Gastroesophageal sphincter (tissue), 4 donors: ENCODE data around the gene HADHA. TPM values are rescaled to one million over a fixed set of nuclear protein-coding genes. Genes with fewer than 3 reads are reported as not detected.

Experiments
- ATAC-seq: fragments of 150-250 bp; one replicate; pipeline ENCODE4 v1.9.1; 2016; ENCODE audit warnings: mild to moderate bottlenecking, moderate library complexity
- H3K27ac ChIP-seq, 4 donors: fragments of 200-600 bp; sonication (generic) in 3 of 4; 1 replicate in 3 of 4; 2 replicates in 1 of 4; pipeline ENCODE4 v1.5.1; 2016 to 2019
- H3K27me3 ChIP-seq: fragments of 200-600 bp; sonication (generic); one replicate; pipeline ENCODE4 v1.5.1; 2019
- H3K36me3 ChIP-seq, 2 donors: fragments of 200-600 bp; sonication (generic); one replicate each; pipeline ENCODE4 v1.5.1; 2019; ENCODE audit warnings: control low read depth in 1 of 2
- H3K4me1 ChIP-seq, 3 donors: fragments of 200-600 bp; sonication (generic); 1 replicate in 2 of 3; 2 replicates in 1 of 3; pipeline ENCODE4 v1.5.1; 2016 to 2019; ENCODE audit warnings: control low read depth in 2 of 3
- H3K4me3 ChIP-seq, 2 donors: fragments of 200-600 bp; sonication (generic); one replicate each; pipeline ENCODE4 v1.5.1; 2019; ENCODE audit warnings: mild to moderate bottlenecking in 1 of 2, moderate library complexity in 1 of 2
- H3K9me3 ChIP-seq, 3 donors: fragments of 200-600 bp; sonication (generic); one replicate each; pipeline ENCODE4 v1.5.1; 2017 to 2019; ENCODE audit warnings: control low read depth in 2 of 3
- EP300 ChIP-seq: sonication (generic); formaldehyde crosslinking; IDR thresholded peaks from one replicate; pipeline ENCODE4 v1.6.1; 2017; ENCODE audit warnings: antibody characterized with exemption, mild to moderate bottlenecking
- POLR2A ChIP-seq, 2 donors: fragments of 450-650 bp; IDR thresholded peaks; one replicate each; pipeline ENCODE4 v1.6.1; 2017; ENCODE audit warnings: antibody characterized with exemption in 2 of 2, mild to moderate bottlenecking in 2 of 2, moderate library complexity in 1 of 2
- POLR2AphosphoS5 ChIP-seq: sonication (generic); formaldehyde crosslinking; IDR thresholded peaks from one replicate; pipeline ENCODE4 v1.6.1; 2017; ENCODE audit warnings: antibody characterized with exemption
- WGBS, 2 donors: methylation state at CpG; one replicate each; pipeline ENCODE4 v1.1.5; 2018; ENCODE audit warnings: low coverage in 1 of 2; 5-methylcytosine and 5-hydroxymethylcytosine counted together
- total RNA-seq, 4 donors: library from RNA; depleted of rRNA; stranded (reverse); fragments of >200 nt; gene quantifications; one replicate each; pipeline ENCODE4 v1.1.0, GENCODE V29; 2016
- TF ChIP-seq, protein P1 (sequence below), 4 experiments: fragments of 200-600 bp in 2 of 4; fragments of 450-650 bp in 2 of 4; sonication (generic) in 1 of 4; IDR thresholded peaks; one replicate each; pipeline ENCODE4 v1.5.1; 2017 to 2019; ENCODE audit warnings: antibody characterized with exemption in 4 of 4, mild to moderate bottlenecking in 2 of 4, moderate library complexity in 2 of 4

Gene HADHA
- total RNA-seq, 4 donors from 2014 or later = 154 to 277 (median 186) TPM

DNA sequence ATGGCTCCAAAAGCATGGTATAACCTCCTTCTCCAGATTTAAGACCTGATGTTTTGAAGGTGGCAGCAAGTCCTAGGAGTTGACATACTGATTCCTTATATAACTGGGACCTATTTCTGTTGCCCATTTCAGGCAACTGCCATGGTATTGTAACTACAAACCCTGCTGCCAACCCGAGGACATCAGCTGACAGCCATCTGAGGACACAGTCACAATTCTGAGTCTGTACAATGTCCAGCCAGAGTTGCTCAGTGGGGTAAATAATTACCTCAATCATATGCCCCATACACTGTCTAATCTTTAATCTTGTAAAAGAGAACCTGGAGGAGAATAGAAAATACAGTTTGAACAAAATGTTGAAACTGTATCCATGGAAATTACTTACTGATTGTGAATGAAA is 80.2 kb downstream of the HADHA start:
- TF ChIP-seq, protein P1, sequence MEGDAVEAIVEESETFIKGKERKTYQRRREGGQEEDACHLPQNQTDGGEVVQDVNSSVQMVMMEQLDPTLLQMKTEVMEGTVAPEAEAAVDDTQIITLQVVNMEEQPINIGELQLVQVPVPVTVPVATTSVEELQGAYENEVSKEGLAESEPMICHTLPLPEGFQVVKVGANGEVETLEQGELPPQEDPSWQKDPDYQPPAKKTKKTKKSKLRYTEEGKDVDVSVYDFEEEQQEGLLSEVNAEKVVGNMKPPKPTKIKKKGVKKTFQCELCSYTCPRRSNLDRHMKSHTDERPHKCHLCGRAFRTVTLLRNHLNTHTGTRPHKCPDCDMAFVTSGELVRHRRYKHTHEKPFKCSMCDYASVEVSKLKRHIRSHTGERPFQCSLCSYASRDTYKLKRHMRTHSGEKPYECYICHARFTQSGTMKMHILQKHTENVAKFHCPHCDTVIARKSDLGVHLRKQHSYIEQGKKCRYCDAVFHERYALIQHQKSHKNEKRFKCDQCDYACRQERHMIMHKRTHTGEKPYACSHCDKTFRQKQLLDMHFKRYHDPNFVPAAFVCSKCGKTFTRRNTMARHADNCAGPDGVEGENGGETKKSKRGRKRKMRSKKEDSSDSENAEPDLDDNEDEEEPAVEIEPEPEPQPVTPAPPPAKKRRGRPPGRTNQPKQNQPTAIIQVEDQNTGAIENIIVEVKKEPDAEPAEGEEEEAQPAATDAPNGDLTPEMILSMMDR (IDR thresholded peaks at IDR 0.05) = no peak
- TF ChIP-seq POLR2A (IDR thresholded peaks at IDR 0.05) = no peak
- no peak overlapping the region for H3K27ac ChIP-seq
- no peaks in the 10 kb centered on the region for H3K4me1 ChIP-seq
- WGBS, 2 donors = 44% methylated on average over 1 of the region's 1 CpG; no CpG with 5 or more reads in 1 of the 2 donors
- H3K9me3 ChIP-seq = no peaks in the 10 kb centered on the region
- H3K27me3 ChIP-seq = no peaks in the 10 kb centered on the region
- no peak for ATAC-seq
- no peak overlapping the region for H3K4me3 ChIP-seq
- H3K36me3 ChIP-seq = no peaks in the 10 kb centered on the region

DNA sequence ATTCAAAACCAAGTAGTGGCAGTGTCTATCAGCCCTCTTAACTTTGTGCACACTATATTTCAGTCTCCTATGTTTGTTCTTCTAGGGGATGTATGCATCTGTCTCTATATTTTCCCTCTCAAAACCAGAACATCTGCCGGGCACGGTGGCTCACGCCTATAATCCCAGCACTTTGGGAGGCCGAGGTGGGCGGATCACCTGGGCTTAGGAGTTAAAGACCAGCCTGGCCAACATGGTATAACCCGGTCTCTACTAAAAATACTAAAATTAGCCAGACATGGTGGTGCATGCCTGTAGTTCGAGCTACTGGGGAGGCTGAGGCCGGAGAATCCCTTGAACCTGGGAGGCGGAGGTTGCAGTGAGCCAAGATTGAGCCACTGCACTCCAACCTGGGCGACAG is 81.5 kb downstream of the HADHA start:
- Histone ChIP-seq H3K9me3 (no peaks in the 10 kb centered on the region), H3K27ac (no peak overlapping the region), H3K36me3 (no peaks in the 10 kb centered on the region), H3K4me1 (no peaks in the 10 kb centered on the region), H3K4me3 (no peak overlapping the region), H3K27me3 (no peaks in the 10 kb centered on the region)
- ATAC-seq = no peak
- 83 to 90% methylated on average over 3 to 5 of the region's 10 CpGs for WGBS, 2 donors
- TF ChIP-seq, protein P1 (IDR thresholded peaks at IDR 0.05) = no peak
- TF ChIP-seq POLR2A (IDR thresholded peaks at IDR 0.05) (no peak), POLR2AphosphoS5 (no peak), EP300 (no peak)

DNA sequence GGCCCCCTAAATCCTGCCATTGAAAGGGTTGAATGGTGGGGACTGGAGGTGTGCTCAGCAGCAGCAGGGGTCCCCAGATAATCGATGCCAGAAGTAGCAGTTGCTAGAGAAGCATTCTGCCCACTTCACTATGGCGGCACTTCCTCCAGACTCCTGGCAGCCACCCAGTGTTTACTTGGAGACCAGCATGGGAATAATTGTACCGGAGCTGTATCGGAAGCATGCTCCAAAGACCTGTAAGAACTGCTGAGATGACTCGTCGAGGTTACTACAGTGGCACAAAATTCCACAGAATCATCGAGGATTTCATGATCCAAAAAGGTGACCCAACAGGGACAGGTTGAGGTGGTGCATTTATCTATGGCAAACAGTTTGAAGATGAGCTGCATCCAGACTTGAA is 82.5 kb downstream of the HADHA start:
- no peaks in the 10 kb centered on the region for H3K9me3 ChIP-seq
- H3K4me1 ChIP-seq = no peaks in the 10 kb centered on the region
- H3K27ac ChIP-seq = no peak overlapping the region
- no peak overlapping the region for H3K4me3 ChIP-seq
- no peaks in the 10 kb centered on the region for H3K36me3 ChIP-seq
- whole genome bisulfite sequencing, 2 donors = no CpG with 5 or more reads among the region's 7 CpGs
- no peak for ATAC-seq
- TF ChIP-seq POLR2A (IDR thresholded peaks at IDR 0.05) = no peak
- no peak for TF ChIP-seq POLR2AphosphoS5
- no peak for TF ChIP-seq EP300
- TF ChIP-seq, protein P1 (IDR thresholded peaks at IDR 0.05) = no peak
- no peaks in the 10 kb centered on the region for H3K27me3 ChIP-seq

DNA sequence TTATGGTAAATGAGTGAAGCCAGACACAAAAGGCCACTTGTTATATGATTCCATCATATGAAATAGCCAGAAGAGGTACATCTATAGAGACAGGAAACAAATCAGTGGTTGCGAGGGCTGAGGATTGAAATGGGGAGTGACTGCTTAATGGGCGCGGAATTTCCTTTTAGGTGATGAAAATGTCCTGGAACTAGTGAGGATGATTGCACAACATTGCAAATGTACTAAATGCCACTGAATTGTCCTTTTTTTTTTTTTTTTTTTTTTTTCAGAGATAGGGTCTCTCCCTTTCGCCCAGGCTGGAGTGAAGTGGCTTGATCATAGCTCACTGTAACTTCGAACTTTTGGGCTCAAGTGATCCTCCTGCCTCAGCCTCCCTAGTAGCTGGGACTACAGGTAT is 86.9 kb downstream of the HADHA start:
- no peaks in the 10 kb centered on the region for H3K36me3 ChIP-seq
- TF ChIP-seq EP300 = no peak
- TF ChIP-seq, protein P1 (IDR thresholded peaks at IDR 0.05) = no peak
- 91 to 100% methylated on average over 5 of the region's 5 CpGs for WGBS, 2 donors

DNA sequence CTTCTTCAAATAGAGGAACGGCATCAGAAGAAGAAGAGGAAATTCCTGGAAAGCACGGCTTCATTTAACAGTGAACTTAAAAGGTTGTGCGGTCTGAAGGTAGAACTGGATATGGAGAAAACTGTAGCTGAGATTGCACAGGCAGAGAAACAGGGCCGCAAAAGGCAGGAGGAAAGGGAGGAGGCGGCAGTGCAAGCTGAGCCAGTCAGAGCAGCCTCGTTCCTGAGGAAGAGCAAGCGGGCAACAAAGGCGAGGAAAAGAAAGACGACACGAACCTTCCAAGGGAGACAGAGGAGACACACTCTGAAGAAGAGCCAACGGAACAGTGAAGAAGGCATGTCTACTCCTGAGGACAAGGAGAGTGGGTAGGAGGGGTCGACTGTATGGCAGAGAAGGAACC is 94.2 kb downstream of the HADHA start:
- TF ChIP-seq EP300 (no peak), POLR2AphosphoS5 (no peak), POLR2A (IDR thresholded peaks at IDR 0.05) (no peak)
- TF ChIP-seq, protein P1 (IDR thresholded peaks at IDR 0.05) = no peak
- H3K9me3 ChIP-seq = no peaks in the 10 kb centered on the region
- H3K27me3 ChIP-seq = peaks cover 29% of the 10 kb centered on the region
- no peak overlapping the region for H3K4me3 ChIP-seq
- H3K36me3 ChIP-seq = no peaks in the 10 kb centered on the region
- ATAC-seq = no peak
- no peaks in the 10 kb centered on the region for H3K4me1 ChIP-seq
- H3K27ac ChIP-seq = no peak overlapping the region
- WGBS, 2 donors = 77 to 79% methylated on average over 10 to 12 of the region's 12 CpGs

More for the DNA sequence above, 86.9 kb downstream of the HADHA start:
- Histone ChIP-seq H3K27ac (no peak overlapping the region), H3K27me3 (no peaks in the 10 kb centered on the region), H3K4me3 (no peak overlapping the region), H3K9me3 (no peaks in the 10 kb centered on the region), H3K4me1 (no peaks in the 10 kb centered on the region)
- ATAC-seq = no peak
